Common myeloid progenitor, CD34-positive (primary cell): Measurements from ENCODE around the gene SV2B.

ENCODE experiments used
- CTCF ChIA-PET: fragments of 350-600 bp; sonication (Branson Sonifier 250); formaldehyde crosslinking; loops from one replicate; lab custom pipeline; 2021; ENCODE audit warnings: antibody characterized with exemption; lab: Charles Lee
- POLR2A ChIA-PET: fragments of 350-600 bp; sonication (Branson Sonifier 250); formaldehyde crosslinking; loops from one replicate; lab custom pipeline; 2021; ENCODE audit warnings: antibody characterized with exemption; lab: Charles Lee
- DNase-seq, 3 donors: peaks; one replicate each; pipeline versions ENCODE4 v3.0.0 to v3.0.0-alpha.2; 2013
- H3K27ac ChIP-seq, 2 experiments: 1 replicate in 1 of 2; 2 replicates in 1 of 2; pipeline ENCODE4 v1.7.0; 2013; ENCODE audit warnings: inconsistent platforms in 2 of 2, low read length in 2 of 2, mild to moderate bottlenecking in 2 of 2, low read depth in 1 of 2, moderate library complexity in 1 of 2; ENCODE audit not compliant: severe bottlenecking in 2 of 2, insufficient read depth in 1 of 2, poor library complexity in 1 of 2
- H3K27me3 ChIP-seq, 5 experiments: replicated peaks in 2 of 5; 1 replicate in 3 of 5; 2 replicates in 2 of 5; pipeline versions ENCODE4 v1.6.1 to v1.7.0; 2013; ENCODE audit warnings: low read length in 4 of 5, mild to moderate bottlenecking in 2 of 5, moderate library complexity in 2 of 5, inconsistent platforms in 1 of 5; ENCODE audit not compliant: insufficient read depth in 5 of 5, control insufficient read depth in 4 of 5
- H3K36me3 ChIP-seq, 4 experiments: 1 replicate in 2 of 4; 2 replicates in 2 of 4; pipeline versions ENCODE4 v1.6.1 to v1.7.0; 2013; ENCODE audit warnings: low read length in 3 of 4, control low read depth in 1 of 4, mild to moderate bottlenecking in 1 of 4; ENCODE audit not compliant: control insufficient read depth in 4 of 4, insufficient read depth in 4 of 4
- H3K4me1 ChIP-seq, 4 experiments: 1 replicate in 3 of 4; 2 replicates in 1 of 4; pipeline versions ENCODE4 v1.6.1 to v1.7.1; 2013; ENCODE audit warnings: low read length in 3 of 4, mild to moderate bottlenecking in 3 of 4, control low read depth in 1 of 4, inconsistent platforms in 1 of 4, moderate library complexity in 1 of 4; ENCODE audit not compliant: control insufficient read depth in 4 of 4, insufficient read depth in 4 of 4; ENCODE audit errors: control extremely low read depth in 1 of 4
- H3K4me3 ChIP-seq, 7 experiments: 1 replicate in 4 of 7; 2 replicates in 3 of 7; pipeline versions ENCODE4 v1.5.1 to v1.7.0; 2013; ENCODE audit warnings: mild to moderate bottlenecking in 7 of 7, low read length in 6 of 7, moderate library complexity in 6 of 7, inconsistent platforms in 2 of 7, low read depth in 2 of 7, control low read depth in 1 of 7; ENCODE audit not compliant: insufficient read depth in 4 of 7, control insufficient read depth in 1 of 7; ENCODE audit errors: extremely low read depth in 1 of 7
- H3K9me3 ChIP-seq, 5 experiments: 1 replicate in 4 of 5; 2 replicates in 1 of 5; pipeline versions ENCODE4 v1.6.1 to v1.7.1; 2013; ENCODE audit warnings: low read length in 4 of 5, mild to moderate bottlenecking in 2 of 5, inconsistent platforms in 1 of 5, low read depth in 1 of 5, moderate library complexity in 1 of 5; ENCODE audit not compliant: control insufficient read depth in 4 of 5, insufficient read depth in 2 of 5; ENCODE audit errors: control extremely low read depth in 1 of 5
- WGBS: methylation state at CpG from one replicate; pipeline ENCODE4 v1.1.5; 2013; ENCODE audit not compliant: insufficient coverage; 5-methylcytosine and 5-hydroxymethylcytosine counted together

SV2B gene

DNA sequence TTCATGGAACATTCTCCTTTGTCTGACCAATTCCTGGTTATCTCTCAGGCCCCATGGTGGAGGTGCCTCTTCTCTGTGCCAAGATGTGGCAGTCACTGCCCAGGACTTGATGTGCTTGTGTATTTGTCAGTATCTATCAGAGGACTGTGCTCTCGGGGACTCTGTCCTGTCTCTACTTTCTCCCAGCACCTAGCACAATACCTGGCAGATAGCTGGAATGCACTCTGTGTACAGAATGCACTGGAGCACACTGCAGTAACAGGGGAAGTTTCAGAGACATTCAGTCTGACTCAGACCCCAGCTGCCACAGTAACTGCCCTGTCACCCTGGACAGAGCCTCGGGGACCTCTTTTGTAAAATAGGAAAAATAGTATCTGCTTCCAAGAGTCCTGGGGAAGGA lies 34.6 kb upstream of the SV2B start:
- no peak for DNase-seq
- H3K36me3 ChIP-seq, result no peaks in the 10 kb centered on the region
- no peaks in the 10 kb centered on the region for H3K4me1 ChIP-seq
- ChIA-PET POLR2A (no interaction called here), CTCF (no interaction called here)
- H3K27me3 ChIP-seq, result peaks cover 0 to 6% (median 3%) of the 10 kb centered on the region in 5 experiments
- WGBS, result 83% methylated on average over 1 of the region's 2 CpGs
- peaks cover 0 to 10% (median 7%) of the 10 kb centered on the region in 5 experiments for H3K9me3 ChIP-seq
- no peak overlapping the region for H3K4me3 ChIP-seq
- H3K27ac ChIP-seq, result no peak overlapping the region

DNA sequence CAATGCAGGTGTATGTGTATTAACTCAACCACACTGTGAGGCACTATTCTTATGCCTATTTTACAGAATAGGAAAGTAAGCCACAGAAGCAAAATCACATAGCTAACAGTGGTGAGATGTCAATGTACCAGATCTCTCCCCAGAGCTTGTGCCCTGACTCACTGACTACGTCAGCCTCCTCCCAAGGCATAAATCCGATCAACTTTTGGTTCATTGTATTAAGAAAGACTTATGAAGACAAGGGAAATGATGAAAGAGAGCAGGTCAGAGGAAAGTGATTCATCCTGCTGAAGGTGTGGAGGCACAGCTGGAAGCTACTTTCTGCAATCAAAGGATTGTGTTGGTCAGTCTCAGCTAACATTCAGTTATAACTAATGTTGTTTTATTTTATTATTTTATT lies 33.0 kb upstream of the SV2B start:
- DNase-seq, result no peak
- H3K27me3 ChIP-seq, result peaks cover 0 to 10% (median 6%) of the 10 kb centered on the region in 5 experiments
- H3K4me3 ChIP-seq, result no peak overlapping the region
- H3K9me3 ChIP-seq, result peaks cover 0 to 8% (median 7%) of the 10 kb centered on the region in 5 experiments
- H3K27ac ChIP-seq, result no peak overlapping the region
- H3K36me3 ChIP-seq, result no peaks in the 10 kb centered on the region
- POLR2A ChIA-PET, result no interaction called here
- WGBS, result 80% methylated on average over 1 of the region's 2 CpGs
- H3K4me1 ChIP-seq, result no peaks in the 10 kb centered on the region
- CTCF ChIA-PET, result no interaction called here

DNA sequence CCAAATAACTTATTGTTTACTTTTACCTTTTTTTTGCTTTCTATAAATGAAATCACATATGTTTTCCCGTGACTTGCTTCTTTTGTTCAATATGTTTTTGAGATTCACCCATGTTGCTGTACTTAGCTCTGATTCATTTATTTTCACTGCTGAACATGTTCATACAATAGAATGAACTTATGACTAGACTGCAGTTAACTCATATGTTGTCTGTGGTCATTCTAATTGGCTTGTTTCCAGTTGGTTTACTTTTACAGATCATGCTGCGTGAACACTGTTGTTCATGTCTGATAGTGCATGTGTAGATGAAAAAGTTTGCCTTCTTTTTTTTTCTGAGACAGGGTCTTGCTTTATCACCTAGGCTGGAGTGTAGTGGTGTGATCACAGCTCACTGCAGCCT lies 31.6 kb upstream of the SV2B start:
- no peaks in the 10 kb centered on the region for H3K36me3 ChIP-seq
- no peak for DNase-seq
- ChIA-PET POLR2A (no interaction called here), CTCF (interaction anchor here (1.0 to 1.1 kb wide), 2 partner anchors 12 to 190 kb away, joined by 3 read pairs; no protein-coding TSS in a partner anchor)
- no peak overlapping the region for H3K27ac ChIP-seq
- H3K4me3 ChIP-seq, result no peak overlapping the region
- H3K27me3 ChIP-seq, result peaks cover 0 to 11% (median 4%) of the 10 kb centered on the region in 5 experiments
- 80% methylated on average over 1 of the region's 2 CpGs for WGBS
- no peaks in the 10 kb centered on the region for H3K4me1 ChIP-seq
- H3K9me3 ChIP-seq, result peaks cover 0 to 8% (median 7%) of the 10 kb centered on the region in 5 experiments

DNA sequence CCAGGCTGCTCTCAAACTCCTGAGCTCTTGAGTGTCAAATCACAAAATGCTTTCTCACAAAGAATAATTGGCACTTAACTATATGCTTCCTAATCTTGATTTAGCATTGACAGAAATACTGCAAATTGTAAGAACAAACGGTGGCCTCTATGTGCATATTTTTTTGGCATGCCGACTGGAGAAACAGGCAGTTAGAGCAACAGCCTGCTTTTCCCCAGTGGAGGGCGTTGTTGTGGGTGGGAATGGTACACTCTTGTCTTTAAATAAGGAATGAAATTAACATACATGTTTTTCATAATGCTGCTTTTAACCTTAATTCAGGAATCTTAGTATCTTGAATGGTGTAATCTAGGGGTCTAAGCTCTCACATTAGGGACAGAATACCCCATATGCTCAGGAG lies 31.1 kb upstream of the SV2B start:
- CTCF ChIA-PET, result interaction anchor here (1.1 kb wide), 1 partner anchor 13 kb away, joined by 3 read pairs; no protein-coding TSS in a partner anchor

DNA sequence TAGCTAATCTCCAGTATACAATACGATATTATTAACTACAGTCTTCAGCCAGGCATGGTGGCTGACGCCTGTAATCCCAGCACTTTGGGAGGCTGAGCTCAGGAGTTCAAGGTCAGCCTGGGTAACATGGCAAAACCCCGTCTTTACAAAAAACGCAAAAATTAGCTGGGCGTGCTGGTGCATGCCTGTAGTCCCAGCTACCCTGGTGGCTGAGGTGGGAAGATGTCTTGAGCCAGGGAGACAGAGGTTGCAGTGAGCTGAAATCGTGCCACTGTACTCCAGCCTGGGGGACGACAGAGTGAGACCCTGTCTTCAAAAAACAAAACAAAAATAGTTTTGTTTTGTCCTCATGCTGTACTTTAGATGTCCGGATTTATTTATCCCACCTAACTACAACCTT lies 29.2 kb upstream of the SV2B start:
- Histone ChIP-seq H3K4me1 (no peaks in the 10 kb centered on the region), H3K27me3 (peaks cover 0 to 11% (median 4%) of the 10 kb centered on the region in 5 experiments), H3K36me3 (no peaks in the 10 kb centered on the region), H3K27ac (no peak overlapping the region), H3K4me3 (no peak overlapping the region), H3K9me3 (no peaks in the 10 kb centered on the region)
- DNase-seq, result no peak
- ChIA-PET CTCF (no interaction called here), POLR2A (no interaction called here)
- 88% methylated on average over 7 of the region's 8 CpGs for WGBS

More for the DNA sequence above, 31.1 kb upstream of the SV2B start:
- no peak for DNase-seq
- peaks cover 0 to 11% (median 4%) of the 10 kb centered on the region in 5 experiments for H3K27me3 ChIP-seq
- POLR2A ChIA-PET, result no interaction called here
- no peaks in the 10 kb centered on the region for H3K36me3 ChIP-seq
- no peak overlapping the region for H3K4me3 ChIP-seq
- H3K9me3 ChIP-seq, result peaks cover 0 to 8% (median 5%) of the 10 kb centered on the region in 5 experiments
- H3K27ac ChIP-seq, result no peak overlapping the region
- 88% methylated on average over 1 of the region's 3 CpGs for WGBS
- no peaks in the 10 kb centered on the region for H3K4me1 ChIP-seq

DNA sequence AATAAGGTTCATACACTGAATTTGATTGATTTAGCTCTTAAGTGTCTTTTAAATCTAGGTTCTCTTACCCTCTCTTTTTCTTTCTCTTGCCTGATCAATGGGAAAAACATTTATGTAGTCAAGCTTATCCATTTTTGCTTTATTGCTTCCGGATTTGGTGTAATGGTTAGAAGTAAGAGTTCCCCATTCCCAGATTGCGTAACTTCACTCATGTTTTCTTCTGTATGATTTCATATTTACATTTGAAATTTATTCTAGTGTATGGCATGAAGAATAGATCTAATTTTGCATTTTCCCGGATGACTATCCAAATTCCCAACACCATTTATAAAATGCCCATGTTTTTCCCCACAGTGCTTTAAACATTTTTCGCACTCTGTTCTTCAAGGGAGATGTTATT lies 27.9 kb upstream of the SV2B start:
- no peak for DNase-seq
- H3K36me3 ChIP-seq, result no peaks in the 10 kb centered on the region
- ChIA-PET CTCF (no interaction called here), POLR2A (no interaction called here)
- H3K4me1 ChIP-seq, result no peaks in the 10 kb centered on the region
- no peak overlapping the region for H3K27ac ChIP-seq
- no peak overlapping the region for H3K4me3 ChIP-seq
- no peaks in the 10 kb centered on the region for H3K9me3 ChIP-seq
- peaks cover 0 to 11% (median 0%) of the 10 kb centered on the region in 5 experiments for H3K27me3 ChIP-seq
- WGBS, result no CpG with 5 or more reads among the region's 4 CpGs

DNA sequence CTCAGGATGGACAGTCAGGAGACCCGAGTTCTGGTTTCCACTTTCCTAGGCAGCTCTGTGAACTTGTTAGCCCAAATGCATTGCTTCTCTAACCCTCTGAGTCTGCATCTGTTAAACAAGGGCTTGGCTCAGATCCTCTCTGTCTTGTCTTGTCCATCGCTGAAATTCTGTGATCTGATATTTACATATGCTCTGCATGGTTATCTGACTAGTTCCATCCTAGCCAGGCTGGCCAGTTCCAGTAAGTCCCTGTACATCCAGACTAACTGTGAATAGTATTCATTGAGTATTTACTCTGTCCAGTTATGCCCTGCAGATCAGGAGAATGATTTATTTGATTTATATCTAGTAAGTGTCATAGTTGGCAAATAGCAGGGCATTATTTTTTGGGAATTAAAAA lies 27.0 kb upstream of the SV2B start:
- ChIA-PET POLR2A (no interaction called here), CTCF (interaction anchor here (1.0 to 1.5 kb wide), 2 partner anchors 12 to 17 kb away, joined by 3 to 5 read pairs; no protein-coding TSS in a partner anchor)
- 100% methylated on average over 1 of the region's 2 CpGs for WGBS
- H3K36me3 ChIP-seq, result no peaks in the 10 kb centered on the region
- DNase-seq, result no peak
- H3K4me1 ChIP-seq, result no peaks in the 10 kb centered on the region
- no peak overlapping the region for H3K27ac ChIP-seq
- H3K4me3 ChIP-seq, result no peak overlapping the region
- peaks cover 0 to 11% (median 0%) of the 10 kb centered on the region in 5 experiments for H3K27me3 ChIP-seq
- H3K9me3 ChIP-seq, result no peaks in the 10 kb centered on the region
